HepG2 (cell line): ENCODE results near the gene SCN4B. TPM values are rescaled to one million over a fixed set of nuclear protein-coding genes. Genes with fewer than 3 reads are reported as not detected.

Experiments used
- CEBPG ChIP-seq: IDR thresholded peaks from 2 replicates; pipeline ENCODE4 v1.6.1; 2016
- HINFP ChIP-seq: sonication (generic); formaldehyde crosslinking; IDR thresholded peaks from 2 replicates; pipeline ENCODE4 v1.4.0; 2020; ENCODE audit warnings: low read depth, mild to moderate bottlenecking, missing genetic modification reagents
- KDM3A ChIP-seq: IDR thresholded peaks from 2 replicates; pipeline ENCODE4 v1.6.1; 2018; ENCODE audit warnings: low read depth, missing compliant biosample characterization
- MIER2 ChIP-seq: IDR thresholded peaks from 2 replicates; pipeline ENCODE4 v1.6.1; 2016; ENCODE audit warnings: missing biosample characterization, missing genetic modification reagents
- NFYC ChIP-seq: IDR thresholded peaks from 2 replicates; pipeline ENCODE4 v1.6.1; 2016; ENCODE audit warnings: missing genetic modification reagents, missing compliant biosample characterization
- SOX6 ChIP-seq, 2 experiments: fragments of 450-650 bp in 1 of 2; sonication (generic) in 1 of 2; formaldehyde crosslinking in 1 of 2; IDR thresholded peaks; 2 replicates each; pipeline versions ENCODE4 v1.4.0 to v1.6.1; 2017 to 2020; ENCODE audit warnings: antibody characterized with exemption in 1 of 2, mild to moderate bottlenecking in 1 of 2, missing genetic modification reagents in 1 of 2
- YEATS2 ChIP-seq: sonication (generic); formaldehyde crosslinking; IDR thresholded peaks from 2 replicates; pipeline ENCODE4 v1.4.0; 2020; ENCODE audit warnings: missing genetic modification reagents, borderline replicate concordance
- ZEB1 ChIP-seq: IDR thresholded peaks from 2 replicates; pipeline ENCODE4 v1.6.1; 2012; ENCODE audit warnings: mild to moderate bottlenecking, low read depth, inconsistent platforms; ENCODE audit not compliant: insufficient replicate concordance
- ZNF333 ChIP-seq: sonication (generic); formaldehyde crosslinking; IDR thresholded peaks from 2 replicates; pipeline ENCODE4 v1.4.0; 2020; ENCODE audit warnings: mild to moderate bottlenecking, missing genetic modification reagents, borderline replicate concordance
- ZNF407 ChIP-seq: sonication (generic); formaldehyde crosslinking; IDR thresholded peaks from one replicate; pipeline ENCODE4 v1.5.1; 2020; ENCODE audit warnings: mild to moderate bottlenecking, missing genetic modification reagents; ENCODE audit errors: not compliant biosample characterization
- ZNF780A ChIP-seq: sonication (generic); formaldehyde crosslinking; IDR thresholded peaks from 2 replicates; pipeline ENCODE4 v1.8.0; 2022; ENCODE audit warnings: mild to moderate bottlenecking, missing genetic modification reagents, moderate library complexity
- ZSCAN21 ChIP-seq: sonication (generic); formaldehyde crosslinking; IDR thresholded peaks from 2 replicates; pipeline ENCODE4 v1.8.0; 2022; ENCODE audit warnings: mild to moderate bottlenecking, missing genetic modification reagents, moderate library complexity, borderline replicate concordance
- polyA plus RNA-seq, 8 experiments: library from polyadenylated mRNA; depleted of rRNA in 3 of 8; stranded (reverse) in 7 of 8; unstranded in 1 of 8; fragments of >200 nt; fragmentation: Illumina TruSeq in 4 of 8; extraction: Trizol in 4 of 8; gene quantifications; 2 replicates each; pipeline versions ENCODE4 v1.2.1 to v1.2.3, GENCODE V29; 2011 to 2016; ENCODE audit warnings: low read depth in 4 of 8, missing spikeins in 1 of 8, mixed read lengths in 1 of 8; ENCODE audit not compliant: insufficient read depth in 1 of 8
- total RNA-seq, 5 experiments: library from RNA; depleted of rRNA; stranded (reverse); fragments of >200 nt; fragmentation: Illumina TruSeq; extraction: Trizol; gene quantifications; 2 replicates each; pipeline ENCODE4 v1.2.3, GENCODE V29; 2016; ENCODE audit warnings: low read depth in 1 of 5
- TF ChIP-seq, protein P1 (sequence below): sonication (generic); formaldehyde crosslinking; IDR thresholded peaks from 2 replicates; pipeline ENCODE4 v1.4.0; 2020; ENCODE audit warnings: missing genetic modification reagents

Gene SCN4B
- total and polyA plus RNA-seq, 2 of the 13 experiments (the other 11 are each of a cell fraction or from before 2014, with no cell fraction given) = 0.04 to 0.29 TPM

DNA sequence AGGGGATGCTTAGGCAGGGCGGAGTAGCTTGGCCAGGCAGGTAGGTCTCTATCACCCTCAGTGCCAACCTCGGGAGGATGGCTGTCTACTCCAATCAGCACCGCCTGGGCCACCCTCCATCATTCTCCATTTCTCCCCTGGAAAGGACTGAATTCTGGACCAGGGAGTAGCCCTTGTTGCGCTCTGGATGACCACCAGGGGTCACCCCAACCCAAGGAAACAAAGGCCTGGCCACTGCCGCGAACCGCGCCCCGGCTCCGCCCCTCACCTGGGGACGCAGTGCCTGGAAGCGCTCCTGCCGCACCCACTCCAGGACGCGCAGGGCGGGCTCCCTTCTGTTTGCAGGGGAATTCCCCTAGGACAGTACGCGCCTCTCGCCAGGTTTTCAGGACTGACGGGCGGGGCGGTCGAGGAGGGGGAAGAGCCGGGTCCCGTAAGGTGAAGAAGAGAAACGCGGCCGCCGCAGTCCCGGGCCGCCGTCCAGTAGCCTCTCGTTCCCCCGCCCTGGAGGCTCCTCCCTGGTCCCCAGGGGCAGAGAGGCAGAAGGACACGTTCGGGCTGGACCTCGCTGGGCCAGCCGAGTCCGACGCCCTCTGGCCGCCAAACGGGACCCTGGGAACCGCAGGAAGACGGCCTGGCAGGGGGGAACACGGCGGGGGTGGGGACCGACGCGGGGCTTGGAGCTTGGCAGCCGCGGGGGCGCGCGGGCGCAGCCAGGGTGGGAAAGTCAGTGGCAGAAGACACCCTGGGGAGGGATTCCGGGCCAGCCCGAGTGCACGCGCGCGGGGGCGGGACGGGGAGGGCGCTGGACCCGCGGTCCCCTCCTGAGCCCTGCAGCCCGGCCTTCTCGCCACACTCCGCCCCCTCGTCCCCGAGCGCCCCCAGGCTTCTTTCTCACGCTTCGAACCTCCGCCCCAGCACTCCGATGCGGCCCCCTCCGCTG is 7.1 kb downstream of the SCN4B start (continued):
- TF ChIP-seq, protein P1, sequence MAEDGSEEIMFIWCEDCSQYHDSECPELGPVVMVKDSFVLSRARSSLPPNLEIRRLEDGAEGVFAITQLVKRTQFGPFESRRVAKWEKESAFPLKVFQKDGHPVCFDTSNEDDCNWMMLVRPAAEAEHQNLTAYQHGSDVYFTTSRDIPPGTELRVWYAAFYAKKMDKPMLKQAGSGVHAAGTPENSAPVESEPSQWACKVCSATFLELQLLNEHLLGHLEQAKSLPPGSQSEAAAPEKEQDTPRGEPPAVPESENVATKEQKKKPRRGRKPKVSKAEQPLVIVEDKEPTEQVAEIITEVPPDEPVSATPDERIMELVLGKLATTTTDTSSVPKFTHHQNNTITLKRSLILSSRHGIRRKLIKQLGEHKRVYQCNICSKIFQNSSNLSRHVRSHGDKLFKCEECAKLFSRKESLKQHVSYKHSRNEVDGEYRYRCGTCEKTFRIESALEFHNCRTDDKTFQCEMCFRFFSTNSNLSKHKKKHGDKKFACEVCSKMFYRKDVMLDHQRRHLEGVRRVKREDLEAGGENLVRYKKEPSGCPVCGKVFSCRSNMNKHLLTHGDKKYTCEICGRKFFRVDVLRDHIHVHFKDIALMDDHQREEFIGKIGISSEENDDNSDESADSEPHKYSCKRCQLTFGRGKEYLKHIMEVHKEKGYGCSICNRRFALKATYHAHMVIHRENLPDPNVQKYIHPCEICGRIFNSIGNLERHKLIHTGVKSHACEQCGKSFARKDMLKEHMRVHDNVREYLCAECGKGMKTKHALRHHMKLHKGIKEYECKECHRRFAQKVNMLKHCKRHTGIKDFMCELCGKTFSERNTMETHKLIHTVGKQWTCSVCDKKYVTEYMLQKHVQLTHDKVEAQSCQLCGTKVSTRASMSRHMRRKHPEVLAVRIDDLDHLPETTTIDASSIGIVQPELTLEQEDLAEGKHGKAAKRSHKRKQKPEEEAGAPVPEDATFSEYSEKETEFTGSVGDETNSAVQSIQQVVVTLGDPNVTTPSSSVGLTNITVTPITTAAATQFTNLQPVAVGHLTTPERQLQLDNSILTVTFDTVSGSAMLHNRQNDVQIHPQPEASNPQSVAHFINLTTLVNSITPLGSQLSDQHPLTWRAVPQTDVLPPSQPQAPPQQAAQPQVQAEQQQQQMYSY (CRISPR knock-in tag) = no peak
- TF ChIP-seq SOX6 (IDR thresholded peaks at IDR 0.05) (no peak), SOX6 (CRISPR knock-in tag; IDR thresholded peaks at IDR 0.05) (peak; percentile 65), KDM3A (CRISPR knock-in tag) (peak; percentile 61; the same call in 1 of the 2 replicates), ZEB1 (peak; percentile 88), NFYC (CRISPR knock-in tag) (no peak), YEATS2 (peak; percentile 28; the same call in 1 of the 2 replicates), ZSCAN21 (CRISPR knock-in tag) (peak; percentile 68; the same call in 1 of the 2 replicates), HINFP (CRISPR knock-in tag) (peak; percentile 77), CEBPG (no peak), ZNF407 (CRISPR knock-in tag) (no peak), ZNF780A (CRISPR knock-in tag) (no peak), MIER2 (CRISPR knock-in tag) (peak; percentile 14; the same call in 1 of the 2 replicates), ZNF333 (CRISPR knock-in tag) (no peak; the same call in 1 of the 2 replicates)
